T-cell (primary cell): ENCODE measurements around the gene CHST6. TPM values are rescaled to one million over a fixed set of nuclear protein-coding genes. Genes with fewer than 3 reads are reported as not detected.
A peak's percentile ranks its signal among the peaks of the same experiment; 100 is the strongest.
"Not testable (repeated sequence)": the region's sequence is repeated elsewhere in the genome, so short reads cannot be mapped to it uniquely, and the experiment has no call there.

Experiments
- ATAC-seq, 4 experiments: fragments of 200-7000 bp in 3 of 4; fragments of 150-1000 bp in 1 of 4; cut with Tn5 transposase; replicated peaks in 1 of 4; 1 replicate in 3 of 4; 2 replicates in 1 of 4; pipeline ENCODE4 v1.10.0; 2021; ENCODE audit warnings: moderate library complexity in 3 of 4, mild to moderate bottlenecking in 2 of 4, moderate number of reproducible peaks in 1 of 4
- CTCF ChIA-PET, 2 donors: fragments of 300-600 bp; sonication (Branson Sonifier 250); formaldehyde crosslinking; loops; one replicate each; lab custom pipeline; 2022; ENCODE audit warnings: antibody characterized with exemption in 2 of 2; lab: Charles Lee
- POLR2A ChIA-PET, 2 donors: fragments of 300-600 bp; sonication (Branson Sonifier 250); formaldehyde crosslinking; loops; one replicate each; lab custom pipeline; 2022; ENCODE audit warnings: antibody characterized with exemption in 2 of 2; lab: Charles Lee
- DNase-seq, 35 experiments: peaks; one replicate each; pipeline versions ENCODE4 v3.0.0 to v3.0.0-alpha.2; 2013 to 2023
- H3K27ac ChIP-seq: one replicate; pipeline ENCODE4 v1.5.1; 2013; ENCODE audit warnings: low read length
- H3K27me3 ChIP-seq, 2 experiments: replicated peaks in 1 of 2; 1 replicate in 1 of 2; 2 replicates in 1 of 2; pipeline versions ENCODE4 v1.6.1 to v1.7.0; 2013; ENCODE audit warnings: low read length in 1 of 2, mixed read lengths in 1 of 2; ENCODE audit not compliant: control insufficient read depth in 2 of 2, insufficient read depth in 2 of 2; ENCODE audit errors: extremely low read depth in 1 of 2
- H3K36me3 ChIP-seq, 2 donors: 1 replicate in 1 of 2; 2 replicates in 1 of 2; pipeline versions ENCODE4 v1.6.1 to v1.7.0; 2013; ENCODE audit warnings: low read length in 1 of 2; ENCODE audit not compliant: control insufficient read depth in 2 of 2, insufficient read depth in 1 of 2; ENCODE audit errors: extremely low read depth in 1 of 2
- H3K4me1 ChIP-seq, 2 experiments: 1 replicate in 1 of 2; 2 replicates in 1 of 2; pipeline versions ENCODE4 v1.6.1 to v1.7.0; 2013; ENCODE audit warnings: low read length in 2 of 2, mixed read lengths in 1 of 2; ENCODE audit not compliant: insufficient read depth in 2 of 2, control insufficient read depth in 1 of 2; ENCODE audit errors: extremely low read depth in 1 of 2
- H3K4me3 ChIP-seq, 2 donors: 1 replicate in 1 of 2; 2 replicates in 1 of 2; pipeline versions ENCODE4 v1.5.1 to v1.7.0; 2013; ENCODE audit warnings: mild to moderate bottlenecking in 2 of 2, low read length in 1 of 2, moderate library complexity in 1 of 2; ENCODE audit not compliant: control insufficient read depth in 1 of 2; ENCODE audit errors: extremely low read depth in 1 of 2
- H3K9me3 ChIP-seq: 2 replicates; pipeline ENCODE4 v1.7.0; 2013
- H3K27ac Mint-ChIP-seq, 2 donors: one replicate each; pipeline ENCODE4 v1.8.0; 2020 to 2021; ENCODE audit warnings: mild to moderate bottlenecking in 2 of 2, mixed read lengths in 2 of 2
- H3K27me3 Mint-ChIP-seq, 2 donors: one replicate each; pipeline ENCODE4 v1.8.0; 2021 to 2022; ENCODE audit warnings: mixed read lengths in 2 of 2
- H3K36me3 Mint-ChIP-seq: one replicate; pipeline ENCODE4 v1.8.0; 2021; ENCODE audit warnings: mixed read lengths
- H3K4me1 Mint-ChIP-seq, 3 donors: one replicate each; pipeline ENCODE4 v1.8.0; 2020 to 2022; ENCODE audit warnings: mixed read lengths in 3 of 3, mild to moderate bottlenecking in 1 of 3
- H3K4me3 Mint-ChIP-seq, 3 donors: one replicate each; pipeline ENCODE4 v1.8.0; 2020 to 2022; ENCODE audit warnings: mild to moderate bottlenecking in 3 of 3, mixed read lengths in 3 of 3, moderate library complexity in 3 of 3
- H3K9me3 Mint-ChIP-seq, 3 donors: one replicate each; pipeline ENCODE4 v1.8.0; 2020 to 2022; ENCODE audit warnings: mixed read lengths in 3 of 3
- WGBS: methylation state at CpG from one replicate; pipeline ENCODE4 v1.1.5; 2013; ENCODE audit warnings: missing lambda C conversion rate; ENCODE audit not compliant: insufficient coverage; 5-methylcytosine and 5-hydroxymethylcytosine counted together
- total RNA-seq, 35 experiments: library from RNA in 6 of 35; stranded (reverse) in 6 of 35; fragments of 120-200 nt in 1 of 35; gene quantifications; one replicate each; pipeline versions ENCODE4 v1.2.1 to v1.2.4 and lab custom pipeline; 2013 to 2026

Gene CHST6
- under 1 TPM in 2 of 5 donors, not detected in 3; 0.15 to 0.16 TPM for total RNA-seq
- not detected for total RNA-seq (2013)
- total RNA-seq (lab: John Stamatoyannopoulos, UW), result 0 to 0.27 (median 0.07) reads per million in 29 experiments

DNA sequence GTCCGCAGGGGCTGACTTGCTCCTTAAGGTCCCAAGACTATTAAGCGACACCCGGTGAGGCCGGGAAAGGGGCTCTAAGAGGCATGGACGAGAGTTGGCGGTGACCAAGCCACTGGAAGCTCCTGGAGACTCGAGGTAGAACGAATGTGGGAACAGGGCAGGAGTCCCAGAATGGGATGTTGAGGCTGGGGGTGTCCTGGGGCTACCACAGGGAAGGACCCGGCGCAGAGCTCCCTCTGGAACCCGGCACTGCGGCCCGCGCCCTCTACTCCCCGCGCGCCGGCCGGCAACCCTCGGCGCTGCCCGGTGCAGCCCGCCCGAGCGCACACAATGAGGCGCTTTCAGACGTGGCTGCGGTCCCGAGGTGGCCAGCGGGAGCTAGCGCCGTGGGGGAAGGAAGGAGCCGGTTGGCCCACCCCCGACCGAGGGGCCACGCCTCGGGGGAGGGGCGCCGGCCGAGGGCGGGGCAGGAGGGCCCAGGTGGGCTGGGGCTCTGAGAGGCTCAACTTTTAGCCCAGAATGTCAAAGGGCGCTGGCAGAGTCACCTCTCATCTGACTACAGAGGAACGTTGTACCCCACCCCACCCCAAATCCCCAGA lies at the start of gene CHST6:
Gene CHST6, minus strand, starts transcription at position 366 of the 599 bp plus-strand sequence. CDS start 15,613 bp downstream, outside the sequence.
- Mint-ChIP-seq H3K27ac (no peak within 1 kb of the TSS), H3K4me1 (peaks cover 6 to 10% (median 7%) of the 10 kb centered on the region in 3 donors), H3K9me3 (no peaks in the 10 kb centered on the region), H3K36me3 (no peaks in the 10 kb centered on the region), H3K27me3 (peaks cover 24 to 37% of the 10 kb centered on the region in 2 donors), H3K4me3 (peak within 1 kb of the TSS; percentile 55 to 77 (median 57))
- peak within 1 kb of the TSS in 1 of 2 donors; percentile 58 for H3K4me3 ChIP-seq
- no peak within 1 kb of the TSS for H3K27ac ChIP-seq
- WGBS, result 1% methylated on average over 34 of the region's 43 CpGs
- ATAC-seq (peak; percentile 43 to 67 (median 62)), DNase-seq (peak in 4 of 35 experiments; percentile 7 to 23 (median 10))
- H3K27me3 ChIP-seq, result peaks cover 2 to 34% of the 10 kb centered on the region in 2 experiments
- ChIA-PET CTCF (interaction anchor here in 1 of 2 donors (0.6 to 1.0 kb wide), 2 partner anchors 22 to 151 kb away, joined by 3 read pairs; no protein-coding TSS in a partner anchor), POLR2A (no interaction called here)
- H3K9me3 ChIP-seq, result no peaks in the 10 kb centered on the region
- no peaks in the 10 kb centered on the region for H3K36me3 ChIP-seq
- peaks cover 0 to 10% of the 10 kb centered on the region in 2 experiments for H3K4me1 ChIP-seq

DNA sequence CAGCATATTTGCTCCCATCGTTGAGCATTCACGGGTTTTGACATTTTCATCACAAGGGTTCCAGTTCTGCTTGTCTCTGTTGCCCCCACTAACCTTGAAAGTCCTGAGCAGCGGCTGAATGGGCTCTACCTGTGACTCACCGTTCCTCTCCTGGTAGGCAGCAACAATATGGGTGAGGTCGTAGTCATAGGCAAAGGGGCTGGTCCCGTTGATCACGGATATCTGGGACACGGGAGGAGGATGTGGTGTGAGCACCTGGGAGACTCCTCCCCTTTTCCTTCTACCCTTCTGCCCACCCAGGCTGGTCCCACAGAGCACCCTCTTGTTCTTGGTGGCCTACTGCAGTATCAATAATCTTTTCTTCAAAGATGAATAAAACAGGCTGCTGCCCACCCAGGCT lies 47.2 kb upstream of the CHST6 start:
- H3K27me3 Mint-ChIP-seq, POLR2A ChIA-PET, H3K4me1 Mint-ChIP-seq: not testable (repeated sequence)

DNA sequence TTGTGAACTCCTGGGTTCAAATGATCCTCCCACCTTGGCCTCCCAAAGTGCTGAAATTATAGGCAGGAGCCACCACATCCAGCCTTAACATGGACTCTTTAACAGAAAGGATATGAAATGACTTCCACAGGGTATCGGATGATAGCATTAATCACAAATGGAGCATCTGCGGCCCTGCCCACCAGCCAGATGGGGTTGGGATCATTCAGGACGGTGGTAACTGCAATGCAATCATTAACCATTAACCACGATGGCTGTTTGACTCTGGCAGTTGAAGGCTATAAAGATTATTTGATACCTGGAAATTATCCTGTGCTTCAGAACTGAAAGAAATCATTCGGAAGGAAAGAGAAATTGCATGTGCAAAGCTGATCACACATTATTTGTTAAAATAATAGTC lies 46.0 kb upstream of the CHST6 start:
- ATAC-seq (no peak), DNase-seq (no peak)
- H3K4me3 ChIP-seq, result no peak overlapping the region
- Mint-ChIP-seq H3K27ac (no peak overlapping the region), H3K4me1 (no peaks in the 10 kb centered on the region), H3K27me3 (no peaks in the 10 kb centered on the region), H3K9me3 (no peaks in the 10 kb centered on the region), H3K36me3 (peaks cover 8% of the 10 kb centered on the region), H3K4me3 (no peak overlapping the region)
- CTCF ChIA-PET, result interaction anchor here in 1 of 2 donors (0.7 kb wide), 1 partner anchor 139 kb away, joined by 3 read pairs; no protein-coding TSS in a partner anchor
- H3K36me3 ChIP-seq, result no peaks in the 10 kb centered on the region
- no peaks in the 10 kb centered on the region for H3K9me3 ChIP-seq
- no peaks in the 10 kb centered on the region for H3K27me3 ChIP-seq
- H3K4me1 ChIP-seq, result no peaks in the 10 kb centered on the region
- POLR2A ChIA-PET, result no interaction called here
- H3K27ac ChIP-seq, result no peak overlapping the region
- 90% methylated on average over 3 of the region's 5 CpGs for WGBS

More for the DNA sequence above, 47.2 kb upstream of the CHST6 start:
- H3K4me3 Mint-ChIP-seq, H3K27me3 ChIP-seq, CTCF ChIA-PET, H3K36me3 Mint-ChIP-seq, H3K36me3 ChIP-seq, H3K4me3 ChIP-seq, H3K27ac ChIP-seq, ATAC-seq, DNase-seq, H3K27ac Mint-ChIP-seq, H3K4me1 ChIP-seq, H3K9me3 ChIP-seq, H3K9me3 Mint-ChIP-seq: not testable (repeated sequence)
- WGBS, result 100% methylated on average over 1 of the region's 8 CpGs

DNA sequence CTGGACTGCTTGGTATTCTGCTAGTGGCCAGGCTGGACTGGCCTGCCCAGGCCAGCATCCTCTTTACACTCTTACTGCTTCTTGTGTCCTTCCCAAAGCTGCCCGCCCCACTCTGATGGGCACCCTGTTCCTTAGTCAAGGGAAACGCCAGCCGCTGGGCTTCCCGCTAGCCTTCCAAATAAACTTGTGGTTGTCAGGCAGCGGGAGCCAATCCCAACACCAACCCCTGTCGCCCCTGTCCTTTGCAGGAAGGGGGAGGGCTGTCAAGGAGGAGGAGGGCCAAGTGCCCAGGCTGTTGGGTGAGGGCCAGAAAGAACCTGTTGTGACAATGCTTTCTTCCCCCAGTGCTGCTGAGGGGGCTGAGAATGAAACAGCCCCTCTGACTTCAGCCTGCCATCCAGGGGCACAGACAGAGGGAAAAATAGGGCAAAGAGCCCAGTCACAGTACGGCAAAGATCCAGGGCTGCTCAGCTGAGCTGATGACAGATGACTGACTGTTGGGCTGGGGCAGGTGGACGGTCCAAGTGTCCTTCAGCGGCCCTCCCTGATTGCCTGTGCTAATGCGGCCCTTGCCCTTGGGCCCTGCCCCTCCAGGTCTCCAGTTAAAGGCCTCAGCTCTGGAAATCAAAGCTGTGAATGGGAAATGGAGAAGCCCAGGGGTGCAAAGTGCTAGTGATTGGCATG lies 43.8 kb upstream of the CHST6 start:
- H3K27me3 ChIP-seq, H3K9me3 ChIP-seq, H3K9me3 Mint-ChIP-seq, H3K27ac Mint-ChIP-seq, POLR2A ChIA-PET, H3K36me3 Mint-ChIP-seq, H3K27me3 Mint-ChIP-seq, H3K27ac ChIP-seq, DNase-seq, H3K4me3 Mint-ChIP-seq, H3K4me1 ChIP-seq, H3K4me3 ChIP-seq, H3K36me3 ChIP-seq, ATAC-seq, H3K4me1 Mint-ChIP-seq, CTCF ChIA-PET: not testable (repeated sequence)
- WGBS, result no CpG with 5 or more reads among the region's 10 CpGs

DNA sequence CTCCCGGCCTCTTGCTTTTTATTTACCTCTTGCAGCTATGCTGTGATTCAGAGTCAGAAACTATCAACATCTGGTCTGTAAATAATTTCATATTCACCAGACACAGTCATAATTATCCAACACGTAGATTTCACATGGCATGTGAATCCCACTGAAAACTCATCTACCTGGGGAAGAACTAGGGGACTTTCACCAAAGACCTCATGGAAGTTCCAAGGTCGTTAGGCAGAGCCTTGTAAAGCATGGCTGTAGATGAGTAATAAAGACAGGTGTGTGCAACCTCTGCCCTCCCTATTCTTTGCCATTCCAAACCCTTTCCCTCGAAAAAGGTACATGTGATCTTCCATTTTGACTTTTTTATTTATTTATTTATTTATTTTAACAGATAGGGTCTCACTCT lies 42.5 kb upstream of the CHST6 start:
- ChIA-PET POLR2A (interaction anchor here in 1 of 2 donors (0.7 kb wide), 1 partner anchor 546 kb away, joined by 6 read pairs; no protein-coding TSS in a partner anchor), CTCF (interaction anchor here in 1 of 2 donors (0.6 kb wide), 1 partner anchor 14 kb away, joined by 4 read pairs; no protein-coding TSS in a partner anchor)
- H3K4me3 ChIP-seq, result no peak overlapping the region
- Mint-ChIP-seq H3K27ac (no peak overlapping the region), H3K27me3 (no peaks in the 10 kb centered on the region), H3K4me3 (no peak overlapping the region), H3K36me3 (peaks cover 4% of the 10 kb centered on the region), H3K9me3 (no peaks in the 10 kb centered on the region), H3K4me1 (no peaks in the 10 kb centered on the region)
- no peaks in the 10 kb centered on the region for H3K4me1 ChIP-seq
- no peak for DNase-seq
- no peaks in the 10 kb centered on the region for H3K36me3 ChIP-seq
- ATAC-seq, result no peak
- WGBS, result 100% methylated on average over 1 of the region's 4 CpGs
- H3K27me3 ChIP-seq, result no peaks in the 10 kb centered on the region
- no peaks in the 10 kb centered on the region for H3K9me3 ChIP-seq
- no peak overlapping the region for H3K27ac ChIP-seq

DNA sequence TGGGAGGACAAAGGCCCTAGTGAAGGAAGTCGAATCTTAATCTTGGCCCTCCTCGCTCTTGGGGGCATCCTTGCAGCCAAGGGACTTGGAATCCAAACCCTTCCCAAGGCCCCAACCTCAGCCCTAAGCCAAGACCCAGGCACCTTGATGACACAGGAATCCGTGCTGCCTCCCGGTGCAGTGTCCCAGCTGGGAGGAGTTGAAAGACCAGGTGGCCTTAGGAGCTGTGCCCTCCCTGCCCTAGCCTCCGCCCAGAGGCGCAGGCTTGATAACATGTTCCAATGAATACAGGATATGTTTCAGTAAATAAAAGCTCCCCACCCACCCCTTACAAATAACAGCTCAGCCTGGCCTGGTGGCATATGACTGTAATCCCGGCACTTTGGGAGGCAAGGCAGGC lies 40.7 kb upstream of the CHST6 start, which contains the start of gene CHST5:
Gene CHST5, minus strand, starts transcription at position 208 of the 400 bp plus-strand sequence. CDS start 5,724 bp downstream, outside the sequence.
- no peak within 1 kb of the TSS for H3K27ac Mint-ChIP-seq
- CTCF ChIA-PET, result no interaction called here
- ATAC-seq, result no peak

More for the DNA sequence above, 40.7 kb upstream of the CHST6 start, which contains the start of gene CHST5:
- H3K27me3 Mint-ChIP-seq, result peaks cover 0 to 4% of the 10 kb centered on the region in 2 donors
- Histone ChIP-seq H3K9me3 (no peaks in the 10 kb centered on the region), H3K27ac (no peak within 1 kb of the TSS), H3K4me3 (no peak within 1 kb of the TSS), H3K27me3 (peaks cover 0 to 6% of the 10 kb centered on the region in 2 experiments), H3K4me1 (no peaks in the 10 kb centered on the region), H3K36me3 (no peaks in the 10 kb centered on the region)
- H3K9me3 Mint-ChIP-seq, result no peaks in the 10 kb centered on the region
- 75% methylated on average over 2 of the region's 7 CpGs for WGBS
- POLR2A ChIA-PET, result no interaction called here
- DNase-seq, result no peak
- H3K4me3 Mint-ChIP-seq, result no peak within 1 kb of the TSS
- H3K36me3 Mint-ChIP-seq, result no peaks in the 10 kb centered on the region
- no peaks in the 10 kb centered on the region for H3K4me1 Mint-ChIP-seq
